Muscle layer of duodenum (tissue), 2 donors: ENCODE results near the gene PLPPR4.

Experiments used
- H3K27ac ChIP-seq: one replicate; pipeline ENCODE4 v1.7.0; 2013; ENCODE audit warnings: mild to moderate bottlenecking, low read length
- H3K27me3 ChIP-seq: one replicate; pipeline ENCODE4 v1.7.0; 2013; ENCODE audit warnings: low read depth, mild to moderate bottlenecking, control low read depth, low read length
- H3K36me3 ChIP-seq, 2 donors: one replicate each; pipeline ENCODE4 v1.7.0; 2013; ENCODE audit warnings: low read length in 2 of 2, control low read depth in 1 of 2, mild to moderate bottlenecking in 1 of 2; ENCODE audit not compliant: insufficient read depth in 2 of 2, control insufficient read depth in 1 of 2
- H3K4me1 ChIP-seq, 2 donors: one replicate each; pipeline ENCODE4 v1.7.0; 2013; ENCODE audit warnings: low read length in 2 of 2, mild to moderate bottlenecking in 2 of 2, control low read depth in 1 of 2, moderate library complexity in 1 of 2; ENCODE audit not compliant: insufficient read depth in 2 of 2, control insufficient read depth in 1 of 2
- H3K4me3 ChIP-seq, 2 donors: one replicate each; pipeline ENCODE4 v1.7.0; 2013; ENCODE audit warnings: low read length in 2 of 2, low read depth in 1 of 2, mild to moderate bottlenecking in 1 of 2
- H3K9me3 ChIP-seq, 2 donors: one replicate each; pipeline ENCODE4 v1.7.0; 2013; ENCODE audit warnings: low read length in 2 of 2, control low read depth in 1 of 2, mild to moderate bottlenecking in 1 of 2; ENCODE audit not compliant: control insufficient read depth in 1 of 2
- donor health status: healthy.

The PLPPR4 gene

GRCh38 chr1:99264201-99265021, at the start of gene PLPPR4:
TSS of gene PLPPR4 (plus strand) at chr1:99264492. CDS start at chr1:99264594, 102 bp downstream.
- H3K27me3 ChIP-seq, result peaks cover 4% of the 10 kb centered on the region
- peaks cover 0 to 7% of the 10 kb centered on the region in 2 donors for H3K4me1 ChIP-seq
- H3K4me3 ChIP-seq, result peak within 1 kb of the TSS; percentile 54 to 65
- no peaks in the 10 kb centered on the region for H3K9me3 ChIP-seq
- no peak within 1 kb of the TSS for H3K27ac ChIP-seq
- H3K36me3 ChIP-seq, result no peaks in the 10 kb centered on the region

GRCh38 chr1:99216956-99217355, 47.3 kb upstream of the PLPPR4 start:
- H3K27me3 ChIP-seq, result no peaks in the 10 kb centered on the region
- H3K27ac ChIP-seq, result no peak overlapping the region
- H3K9me3 ChIP-seq, result peaks cover 0 to 5% of the 10 kb centered on the region in 2 donors
- no peaks in the 10 kb centered on the region for H3K4me1 ChIP-seq
- no peaks in the 10 kb centered on the region for H3K36me3 ChIP-seq
- no peak overlapping the region for H3K4me3 ChIP-seq

- H3K4me3 ChIP-seq, result no peak overlapping the region
- H3K9me3 ChIP-seq, result peaks cover 0 to 5% of the 10 kb centered on the region in 2 donors
- H3K27ac ChIP-seq, result no peak overlapping the region
- H3K36me3 ChIP-seq, result no peaks in the 10 kb centered on the region
- no peaks in the 10 kb centered on the region for H3K27me3 ChIP-seq
- no peaks in the 10 kb centered on the region for H3K4me1 ChIP-seq
Observed at GRCh38 chr1:99217599-99217998, 46.7 kb upstream of the PLPPR4 start.

GRCh38 chr1:99218572-99218971, 45.7 kb upstream of the PLPPR4 start:
- Histone ChIP-seq H3K27me3 (no peaks in the 10 kb centered on the region), H3K36me3 (no peaks in the 10 kb centered on the region), H3K9me3 (peaks cover 0 to 5% of the 10 kb centered on the region in 2 donors), H3K4me3 (no peak overlapping the region), H3K4me1 (no peaks in the 10 kb centered on the region), H3K27ac (no peak overlapping the region)

- H3K27ac ChIP-seq, result no peak overlapping the region
- no peak overlapping the region for H3K4me3 ChIP-seq
- peaks cover 0 to 5% of the 10 kb centered on the region in 2 donors for H3K9me3 ChIP-seq
- H3K4me1 ChIP-seq, result no peaks in the 10 kb centered on the region
- no peaks in the 10 kb centered on the region for H3K27me3 ChIP-seq
- H3K36me3 ChIP-seq, result no peaks in the 10 kb centered on the region
Observed at GRCh38 chr1:99218999-99219398, 45.3 kb upstream of the PLPPR4 start.

GRCh38 chr1:99227056-99227897, 37.0 kb upstream of the PLPPR4 start:
- no peaks in the 10 kb centered on the region for H3K4me1 ChIP-seq
- no peak overlapping the region for H3K27ac ChIP-seq
- no peak overlapping the region for H3K4me3 ChIP-seq
- H3K36me3 ChIP-seq, result no peaks in the 10 kb centered on the region
- peaks cover 0 to 3% of the 10 kb centered on the region in 2 donors for H3K9me3 ChIP-seq
- H3K27me3 ChIP-seq, result no peaks in the 10 kb centered on the region

GRCh38 chr1:99228153-99228552, 36.1 kb upstream of the PLPPR4 start:
- Histone ChIP-seq H3K27ac (no peak overlapping the region), H3K4me3 (no peak overlapping the region), H3K27me3 (no peaks in the 10 kb centered on the region), H3K9me3 (peaks cover 0 to 3% of the 10 kb centered on the region in 2 donors), H3K36me3 (no peaks in the 10 kb centered on the region), H3K4me1 (no peaks in the 10 kb centered on the region)

GRCh38 chr1:99229122-99229521, 35.2 kb upstream of the PLPPR4 start:
- no peaks in the 10 kb centered on the region for H3K27me3 ChIP-seq
- no peak overlapping the region for H3K4me3 ChIP-seq
- no peaks in the 10 kb centered on the region for H3K36me3 ChIP-seq
- H3K27ac ChIP-seq, result no peak overlapping the region
- H3K9me3 ChIP-seq, result peaks cover 0 to 3% of the 10 kb centered on the region in 2 donors
- H3K4me1 ChIP-seq, result no peaks in the 10 kb centered on the region

- H3K27ac ChIP-seq, result no peak overlapping the region
- H3K9me3 ChIP-seq, result no peaks in the 10 kb centered on the region
- H3K27me3 ChIP-seq, result no peaks in the 10 kb centered on the region
- H3K4me3 ChIP-seq, result no peak overlapping the region
- H3K4me1 ChIP-seq, result no peaks in the 10 kb centered on the region
- no peaks in the 10 kb centered on the region for H3K36me3 ChIP-seq
Observed at GRCh38 chr1:99230695-99231094, 33.6 kb upstream of the PLPPR4 start.

GRCh38 chr1:99232172-99232571, 32.1 kb upstream of the PLPPR4 start:
- Histone ChIP-seq H3K4me3 (no peak overlapping the region), H3K36me3 (no peaks in the 10 kb centered on the region), H3K27ac (no peak overlapping the region), H3K27me3 (no peaks in the 10 kb centered on the region), H3K4me1 (no peaks in the 10 kb centered on the region), H3K9me3 (no peaks in the 10 kb centered on the region)

GRCh38 chr1:99233446-99233845, 30.8 kb upstream of the PLPPR4 start:
- H3K27me3 ChIP-seq, result no peaks in the 10 kb centered on the region
- H3K9me3 ChIP-seq, result no peaks in the 10 kb centered on the region
- no peak overlapping the region for H3K27ac ChIP-seq
- H3K4me3 ChIP-seq, result no peak overlapping the region
- H3K4me1 ChIP-seq, result no peaks in the 10 kb centered on the region
- H3K36me3 ChIP-seq, result no peaks in the 10 kb centered on the region
